Effector memory CD8-positive, alpha-beta T cell (primary cell): Measurements from ENCODE around the gene TTLL9.

ENCODE experiments used
- ATAC-seq: fragments of 150-1000 bp; cut with Tn5 transposase; replicated peaks from 2 replicates; pipeline ENCODE4 v1.10.0; 2021; ENCODE audit warnings: mild to moderate bottlenecking, moderate library complexity
- DNase-seq, 3 experiments: peaks; one replicate each; pipeline ENCODE4 v3.0.0; 2021
- H3K27ac Mint-ChIP-seq, 2 donors: one replicate each; pipeline ENCODE4 v1.8.0; 2022; ENCODE audit warnings: mild to moderate bottlenecking in 2 of 2, mixed read lengths in 2 of 2, moderate library complexity in 2 of 2
- H3K27me3 Mint-ChIP-seq, 2 donors: one replicate each; pipeline ENCODE4 v1.8.0; 2022; ENCODE audit warnings: mixed read lengths in 2 of 2
- H3K36me3 Mint-ChIP-seq: one replicate; pipeline ENCODE4 v1.8.0; 2022; ENCODE audit warnings: mild to moderate bottlenecking, moderate library complexity, mixed read lengths; ENCODE audit not compliant: insufficient read depth
- H3K4me1 Mint-ChIP-seq, 2 donors: one replicate each; pipeline ENCODE4 v1.8.0; 2022; ENCODE audit warnings: low read depth in 2 of 2, mixed read lengths in 2 of 2
- H3K4me3 Mint-ChIP-seq, 2 donors: one replicate each; pipeline ENCODE4 v1.8.0; 2022; ENCODE audit warnings: mild to moderate bottlenecking in 2 of 2, mixed read lengths in 2 of 2, moderate library complexity in 2 of 2
- H3K9me3 Mint-ChIP-seq, 2 donors: one replicate each; pipeline ENCODE4 v1.8.0; 2022; ENCODE audit warnings: mixed read lengths in 2 of 2

The TTLL9 gene

DNA sequence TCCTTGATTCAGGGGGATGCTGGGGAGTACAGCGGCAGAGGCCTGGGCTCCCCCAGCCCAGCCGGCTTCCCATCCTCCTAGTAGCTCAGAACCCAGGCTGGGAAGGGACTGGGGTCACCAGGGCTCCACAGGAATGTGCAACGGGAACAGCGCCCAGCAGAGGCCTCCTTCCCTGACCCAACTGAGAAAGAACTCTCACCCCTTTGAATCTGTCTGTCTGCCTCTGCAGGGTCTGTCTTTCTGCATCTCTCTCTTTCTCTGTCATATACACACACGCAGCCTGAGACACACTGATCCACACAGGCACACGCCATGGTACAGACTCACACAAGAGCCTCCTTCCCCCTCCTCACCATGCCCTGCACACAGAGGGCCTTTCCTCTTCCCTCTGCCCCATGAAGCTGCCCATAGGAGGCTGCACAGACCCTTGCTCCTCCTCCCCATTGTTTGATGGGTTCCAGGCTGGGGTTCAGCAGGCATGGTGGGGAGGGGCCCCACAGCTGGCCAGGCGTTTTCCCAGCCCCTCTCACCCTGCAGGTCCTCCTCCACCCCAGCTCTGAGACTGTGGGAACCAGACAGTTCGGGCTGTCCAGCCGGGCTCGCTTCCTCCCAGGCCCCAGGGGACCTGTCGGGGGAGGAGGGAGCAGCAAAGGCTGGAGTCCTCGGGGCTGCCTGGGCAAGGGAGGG is 27.8 kb upstream of the TTLL9 start:
- Mint-ChIP-seq H3K9me3 (no peaks in the 10 kb centered on the region), H3K27me3 (no peaks in the 10 kb centered on the region), H3K4me1 (no peaks in the 10 kb centered on the region), H3K4me3 (no peak overlapping the region), H3K36me3 (no peaks in the 10 kb centered on the region), H3K27ac (no peak overlapping the region)
- no peak for DNase-seq
- no peak for ATAC-seq

DNA sequence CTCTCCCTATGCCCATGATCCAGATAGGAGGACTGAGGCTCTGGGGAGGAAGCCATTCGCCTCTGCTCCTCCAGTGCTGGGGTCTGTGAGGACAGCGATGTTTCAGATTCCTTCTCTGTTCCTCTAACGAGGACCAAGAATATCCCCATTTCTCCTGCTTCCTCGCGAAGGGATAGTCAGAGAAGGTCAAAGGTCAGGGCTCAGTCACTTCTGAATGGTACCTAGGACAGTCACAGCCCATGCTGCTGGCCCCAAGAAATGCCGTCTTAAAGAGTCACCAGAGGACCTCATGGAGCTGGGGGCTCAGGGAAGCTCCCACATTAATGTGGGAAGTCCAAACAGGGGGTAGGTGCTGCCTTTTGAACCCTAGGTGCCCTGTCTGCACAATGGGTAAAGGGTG is 27.1 kb upstream of the TTLL9 start:
- Mint-ChIP-seq H3K36me3 (no peaks in the 10 kb centered on the region), H3K4me3 (no peak overlapping the region), H3K27me3 (no peaks in the 10 kb centered on the region), H3K4me1 (no peaks in the 10 kb centered on the region), H3K9me3 (no peaks in the 10 kb centered on the region), H3K27ac (peak overlapping the region in 1 of 2 donors; percentile 28)
- ATAC-seq (peak; percentile 10), DNase-seq (no peak)

DNA sequence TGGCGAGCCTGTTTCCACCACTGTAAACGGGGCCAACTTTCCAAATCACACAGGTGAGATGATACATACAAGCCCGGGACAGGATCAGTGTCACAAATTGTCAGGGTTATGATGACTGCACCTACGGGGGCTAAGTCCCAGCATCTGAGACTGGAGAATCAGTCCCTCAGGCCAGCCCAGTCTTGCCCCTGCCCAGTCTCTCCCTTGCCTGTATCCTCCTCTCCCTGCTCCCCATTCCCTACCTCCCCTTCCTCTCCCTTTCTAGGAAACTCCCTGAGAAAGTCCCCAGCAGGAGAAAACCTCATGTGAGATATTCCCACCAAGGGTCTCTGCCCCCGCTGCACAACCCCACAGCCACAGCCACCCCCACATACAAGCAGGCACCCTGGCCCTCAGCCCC is 26.6 kb upstream of the TTLL9 start:
- H3K4me3 Mint-ChIP-seq, result no peak overlapping the region
- H3K36me3 Mint-ChIP-seq, result no peaks in the 10 kb centered on the region
- ATAC-seq, result peak; percentile 30
- peaks cover 0 to 5% of the 10 kb centered on the region in 2 donors for H3K27me3 Mint-ChIP-seq
- DNase-seq, result no peak
- H3K4me1 Mint-ChIP-seq, result no peaks in the 10 kb centered on the region
- H3K9me3 Mint-ChIP-seq, result no peaks in the 10 kb centered on the region
- H3K27ac Mint-ChIP-seq, result peak overlapping the region in 1 of 2 donors; percentile 28

DNA sequence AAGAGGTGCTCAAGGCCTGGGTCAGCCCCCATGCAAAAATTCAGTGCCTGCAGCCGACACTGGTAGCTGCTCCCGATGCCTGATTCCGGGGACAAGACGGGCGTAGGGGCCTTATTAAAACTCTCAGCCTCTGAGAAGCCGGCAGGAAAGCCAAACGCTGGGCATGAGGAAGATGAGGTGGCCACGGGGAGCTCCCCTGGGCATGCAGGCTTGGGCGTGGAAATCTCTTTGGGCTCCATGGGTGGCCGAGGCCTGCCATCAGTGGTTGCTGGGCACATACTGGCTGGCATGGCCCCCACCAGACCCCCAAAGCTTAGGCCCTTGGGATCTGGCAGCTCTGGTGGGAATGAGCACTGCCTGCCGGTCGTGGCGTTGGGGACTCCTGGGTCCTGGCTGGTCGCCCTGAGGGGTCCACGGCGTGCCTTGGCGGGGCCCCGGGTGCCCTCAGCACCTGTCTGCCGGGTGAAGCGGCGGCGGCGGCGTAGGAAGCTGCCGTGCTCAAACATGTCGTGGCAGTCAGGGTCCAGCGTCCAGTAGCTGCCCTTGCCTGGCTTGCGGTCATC is 25.6 kb upstream of the TTLL9 start:
- Mint-ChIP-seq H3K27ac (no peak overlapping the region), H3K9me3 (no peaks in the 10 kb centered on the region), H3K27me3 (peaks cover 0 to 7% of the 10 kb centered on the region in 2 donors), H3K36me3 (no peaks in the 10 kb centered on the region), H3K4me1 (no peaks in the 10 kb centered on the region), H3K4me3 (no peak overlapping the region)
- peak; percentile 18 for ATAC-seq
- DNase-seq, result no peak

DNA sequence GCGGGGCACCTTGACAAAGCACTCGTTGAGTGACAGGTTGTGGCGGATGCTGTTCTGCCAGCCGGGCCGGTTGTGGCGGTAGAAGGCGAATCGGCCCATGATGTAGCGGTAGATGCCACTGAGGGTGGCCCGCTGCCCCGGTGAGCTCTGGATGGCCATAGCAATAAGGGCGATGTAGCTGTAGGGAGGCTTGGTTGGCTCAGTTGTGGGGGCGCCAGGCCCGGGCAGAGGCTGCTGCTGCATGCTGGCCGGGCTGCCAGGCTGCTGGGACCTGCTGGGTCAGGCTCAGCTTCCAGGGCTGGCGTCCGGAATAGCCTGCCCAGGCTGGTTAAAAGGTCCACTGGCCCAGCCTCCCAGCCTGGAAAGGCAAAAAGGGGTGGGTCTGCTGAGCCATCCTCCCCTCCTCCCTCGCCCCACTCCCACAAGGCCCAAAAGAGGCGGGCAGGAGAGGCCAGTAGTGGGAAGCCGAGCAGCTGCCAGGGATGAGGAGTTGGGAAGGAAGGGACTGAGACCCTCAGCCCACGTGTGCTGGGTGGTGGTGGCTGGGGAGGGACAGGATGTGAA is 25.1 kb upstream of the TTLL9 start, which contains the start of gene FOXS1:
Gene FOXS1, minus strand, starts transcription at position 305 of the 564 bp plus-strand sequence. Its CDS starts 62 bp downstream, at position 243.
- Mint-ChIP-seq H3K9me3 (no peaks in the 10 kb centered on the region), H3K4me1 (no peaks in the 10 kb centered on the region), H3K36me3 (no peaks in the 10 kb centered on the region), H3K27me3 (peaks cover 5 to 11% of the 10 kb centered on the region in 2 donors), H3K4me3 (no peak within 1 kb of the TSS), H3K27ac (no peak within 1 kb of the TSS)
- DNase-seq, result no peak
- peak; percentile 19 for ATAC-seq

DNA sequence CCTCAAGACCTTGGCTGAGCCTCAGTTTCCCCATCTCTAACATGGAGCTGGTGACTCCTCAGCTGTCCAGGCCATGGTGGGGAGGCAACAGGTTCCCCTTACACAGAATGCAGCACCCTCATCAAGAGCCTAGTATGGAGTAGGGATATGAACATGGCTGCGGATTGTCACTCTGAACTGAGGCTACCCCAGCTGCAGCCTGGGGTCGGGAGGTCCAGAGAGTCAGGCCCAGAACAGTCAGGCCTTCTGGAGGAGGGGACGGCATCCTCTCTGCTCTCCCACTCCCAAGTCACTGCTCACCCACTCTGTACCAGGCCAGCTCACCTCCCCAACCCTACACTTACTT is 23.7 kb upstream of the TTLL9 start:
- no peaks in the 10 kb centered on the region for H3K4me1 Mint-ChIP-seq
- DNase-seq (no peak), ATAC-seq (no peak)
- H3K4me3 Mint-ChIP-seq, result no peak overlapping the region
- no peaks in the 10 kb centered on the region for H3K36me3 Mint-ChIP-seq
- H3K27me3 Mint-ChIP-seq, result peaks cover 19 to 24% of the 10 kb centered on the region in 2 donors
- H3K9me3 Mint-ChIP-seq, result no peaks in the 10 kb centered on the region
- H3K27ac Mint-ChIP-seq, result no peak overlapping the region

DNA sequence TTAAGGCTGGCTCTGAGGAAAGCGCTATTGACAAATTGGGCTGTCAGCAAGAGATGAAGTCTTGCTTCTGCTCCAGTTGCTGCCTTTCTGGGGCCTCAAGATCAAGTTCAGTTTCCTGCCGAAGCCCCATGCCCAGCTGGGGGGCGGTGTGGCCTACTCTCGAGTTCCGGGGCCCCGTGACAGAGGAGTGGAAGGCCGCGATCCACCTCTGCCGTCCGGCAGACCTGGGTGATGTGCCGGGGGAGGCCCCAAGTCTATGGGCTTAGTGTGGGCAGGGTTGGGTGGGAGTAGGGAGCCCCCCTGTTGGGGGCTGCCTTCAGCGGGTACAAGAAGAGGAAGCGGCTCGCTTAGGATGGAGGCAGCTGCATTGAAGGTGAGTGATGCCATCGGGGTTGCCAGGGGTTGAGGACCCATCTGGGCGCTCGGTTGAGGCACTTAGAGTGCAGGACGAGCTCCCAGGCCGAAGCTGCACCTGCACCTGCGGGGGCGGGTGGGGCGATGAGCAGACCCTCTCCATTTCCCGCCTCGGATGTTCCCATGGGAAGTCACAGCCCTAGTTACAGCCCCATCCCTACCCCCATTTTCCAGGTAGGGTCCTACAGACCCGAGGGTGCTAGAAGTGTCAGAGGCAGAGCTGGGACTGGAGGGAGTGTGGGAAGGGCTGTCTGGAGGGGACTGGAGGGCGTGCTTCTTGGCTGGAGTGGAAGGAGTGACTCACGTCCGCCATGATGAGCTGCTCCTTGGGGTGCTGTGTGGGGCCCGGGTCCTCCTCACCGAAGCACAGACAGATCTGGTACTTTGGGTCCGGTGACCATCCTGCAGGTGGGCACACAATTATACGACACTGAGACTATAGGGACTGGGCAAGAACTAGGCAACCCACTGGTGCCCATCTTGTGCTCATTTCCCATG is 22.1 kb upstream of the TTLL9 start:
- Mint-ChIP-seq H3K4me1 (no peaks in the 10 kb centered on the region), H3K27me3 (peaks cover 20 to 24% of the 10 kb centered on the region in 2 donors), H3K27ac (no peak overlapping the region), H3K36me3 (no peaks in the 10 kb centered on the region), H3K4me3 (no peak overlapping the region), H3K9me3 (no peaks in the 10 kb centered on the region)
- ATAC-seq (no peak), DNase-seq (no peak)

DNA sequence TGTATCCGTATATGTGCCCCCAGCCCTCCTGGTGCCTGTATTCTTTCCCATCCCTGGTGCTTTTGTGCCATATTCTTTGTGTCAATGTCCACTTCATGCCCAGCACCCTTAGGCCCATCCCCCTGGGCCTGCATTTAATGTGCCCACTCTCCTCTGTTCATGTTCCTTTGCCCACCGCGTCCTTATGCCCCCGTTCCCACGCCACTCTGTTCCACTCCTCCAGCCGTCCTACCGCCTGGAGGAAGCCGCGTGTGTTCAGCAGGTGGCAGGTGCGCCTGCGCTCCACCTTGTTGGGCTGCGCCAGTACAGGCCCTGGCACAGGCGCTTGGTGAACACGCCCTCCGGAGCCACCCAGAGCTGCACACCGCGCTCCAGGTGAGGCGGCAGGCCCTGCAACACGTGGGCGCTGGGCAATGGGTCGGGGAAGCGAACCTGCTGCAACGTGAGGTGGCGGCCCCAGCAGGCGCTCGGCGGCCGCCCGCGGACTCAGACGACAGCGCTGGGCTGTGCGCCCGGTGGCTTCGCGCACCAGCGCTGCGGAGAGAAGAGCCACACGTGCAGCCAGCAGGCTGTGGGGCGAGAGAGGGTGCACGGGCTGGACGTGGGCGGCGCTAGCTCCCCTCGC is 21.0 kb upstream of the TTLL9 start:
- Mint-ChIP-seq H3K4me3 (no peak overlapping the region), H3K36me3 (no peaks in the 10 kb centered on the region)

DNA sequence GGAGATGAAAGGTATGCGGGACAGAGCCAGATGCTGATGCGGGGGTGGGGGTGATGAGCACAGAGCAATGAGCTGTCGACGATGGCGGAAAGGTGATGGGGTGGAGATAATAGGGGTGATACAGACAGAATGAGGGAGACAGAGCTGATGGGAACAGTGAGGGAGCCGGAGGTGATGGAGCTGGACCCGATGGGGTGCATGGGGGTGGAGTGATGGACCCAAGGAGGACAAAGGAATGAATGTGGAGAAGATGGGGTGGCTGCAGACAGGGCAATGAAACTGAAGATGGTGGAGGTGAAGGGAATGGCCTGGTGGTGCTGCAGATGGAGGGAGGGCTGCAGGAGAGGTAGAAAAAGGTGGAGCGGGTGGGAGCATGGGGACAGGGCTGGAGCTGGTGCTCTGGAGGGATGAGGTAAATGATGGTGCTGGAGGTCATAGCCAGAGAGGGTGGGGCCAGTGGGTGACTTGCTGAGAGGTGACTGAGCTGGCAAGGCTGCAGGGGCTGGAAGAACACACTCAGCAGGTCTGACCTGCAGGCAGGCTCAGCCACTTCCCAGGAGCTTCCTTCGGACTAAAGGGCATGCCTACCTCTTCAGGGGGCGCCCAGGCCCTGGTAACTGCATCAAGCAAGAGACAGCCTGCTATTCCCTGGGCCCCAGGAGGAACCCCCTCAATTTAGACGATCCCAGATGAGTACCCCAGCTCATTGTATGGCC is 19.0 kb upstream of the TTLL9 start:
- H3K9me3 Mint-ChIP-seq, result no peaks in the 10 kb centered on the region
- H3K36me3 Mint-ChIP-seq, result no peaks in the 10 kb centered on the region
- DNase-seq (no peak), ATAC-seq (no peak)
- H3K27me3 Mint-ChIP-seq, result peaks cover 20 to 24% of the 10 kb centered on the region in 2 donors
- no peak overlapping the region for H3K27ac Mint-ChIP-seq
- no peaks in the 10 kb centered on the region for H3K4me1 Mint-ChIP-seq
- no peak overlapping the region for H3K4me3 Mint-ChIP-seq

More for the DNA sequence above, 21.0 kb upstream of the TTLL9 start:
- DNase-seq (no peak), ATAC-seq (no peak)
- no peak overlapping the region for H3K27ac Mint-ChIP-seq
- H3K4me1 Mint-ChIP-seq, result no peaks in the 10 kb centered on the region
- no peaks in the 10 kb centered on the region for H3K9me3 Mint-ChIP-seq
- H3K27me3 Mint-ChIP-seq, result peaks cover 20 to 24% of the 10 kb centered on the region in 2 donors

DNA sequence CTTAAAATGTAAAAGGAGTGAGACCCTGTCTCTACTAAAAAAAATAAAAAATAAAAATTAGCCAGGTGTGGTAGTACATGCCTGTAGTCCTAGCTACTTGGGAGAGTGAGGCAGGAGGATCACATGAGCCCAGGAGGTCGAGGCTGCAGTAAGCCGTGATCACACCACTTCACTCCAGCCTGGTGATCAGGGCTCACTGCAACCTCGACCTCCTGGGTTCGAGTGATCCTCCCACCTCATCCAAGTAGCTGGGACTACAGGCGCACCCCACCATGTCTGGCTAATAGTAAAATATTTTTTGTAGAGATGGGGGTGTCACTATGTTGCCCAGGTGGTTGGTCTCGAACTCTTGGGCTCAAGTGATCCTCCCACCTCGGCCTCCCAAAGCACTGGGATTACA is 17.0 kb upstream of the TTLL9 start:
- Mint-ChIP-seq H3K4me3 (no peak overlapping the region), H3K27me3 (peaks cover 20 to 24% of the 10 kb centered on the region in 2 donors), H3K4me1 (peaks cover 0 to 3% of the 10 kb centered on the region in 2 donors)

DNA sequence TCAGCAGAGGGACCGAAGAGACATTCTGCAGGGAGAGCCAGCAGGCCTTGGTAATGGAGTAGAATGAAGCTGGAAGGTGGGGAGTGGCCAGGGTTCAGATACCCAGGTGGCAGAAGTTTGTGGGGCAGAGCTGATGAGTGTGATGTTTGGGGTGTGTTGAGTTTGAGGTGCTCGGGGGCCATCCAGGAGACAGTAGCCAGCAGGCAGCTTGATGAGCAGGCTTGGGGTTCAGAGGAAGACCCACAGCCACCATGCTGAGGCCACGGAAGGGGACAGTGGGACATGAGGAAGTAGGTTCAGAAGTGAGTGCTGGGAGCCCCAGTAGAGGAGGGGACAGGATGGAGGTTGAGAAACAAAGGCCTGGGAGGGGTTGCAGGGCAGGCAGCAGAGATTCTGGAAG is 13.9 kb upstream of the TTLL9 start:
- ATAC-seq (no peak), DNase-seq (no peak)
- H3K9me3 Mint-ChIP-seq, result no peaks in the 10 kb centered on the region
- no peak overlapping the region for H3K4me3 Mint-ChIP-seq
- peaks cover 6 to 7% of the 10 kb centered on the region in 2 donors for H3K4me1 Mint-ChIP-seq
- no peak overlapping the region for H3K27ac Mint-ChIP-seq
- peaks cover 4 to 8% of the 10 kb centered on the region in 2 donors for H3K27me3 Mint-ChIP-seq
- H3K36me3 Mint-ChIP-seq, result peaks cover 2% of the 10 kb centered on the region

More for the DNA sequence above, 17.0 kb upstream of the TTLL9 start:
- Mint-ChIP-seq H3K9me3 (no peaks in the 10 kb centered on the region), H3K36me3 (no peaks in the 10 kb centered on the region), H3K27ac (no peak overlapping the region)
- ATAC-seq (no peak), DNase-seq (no peak)

DNA sequence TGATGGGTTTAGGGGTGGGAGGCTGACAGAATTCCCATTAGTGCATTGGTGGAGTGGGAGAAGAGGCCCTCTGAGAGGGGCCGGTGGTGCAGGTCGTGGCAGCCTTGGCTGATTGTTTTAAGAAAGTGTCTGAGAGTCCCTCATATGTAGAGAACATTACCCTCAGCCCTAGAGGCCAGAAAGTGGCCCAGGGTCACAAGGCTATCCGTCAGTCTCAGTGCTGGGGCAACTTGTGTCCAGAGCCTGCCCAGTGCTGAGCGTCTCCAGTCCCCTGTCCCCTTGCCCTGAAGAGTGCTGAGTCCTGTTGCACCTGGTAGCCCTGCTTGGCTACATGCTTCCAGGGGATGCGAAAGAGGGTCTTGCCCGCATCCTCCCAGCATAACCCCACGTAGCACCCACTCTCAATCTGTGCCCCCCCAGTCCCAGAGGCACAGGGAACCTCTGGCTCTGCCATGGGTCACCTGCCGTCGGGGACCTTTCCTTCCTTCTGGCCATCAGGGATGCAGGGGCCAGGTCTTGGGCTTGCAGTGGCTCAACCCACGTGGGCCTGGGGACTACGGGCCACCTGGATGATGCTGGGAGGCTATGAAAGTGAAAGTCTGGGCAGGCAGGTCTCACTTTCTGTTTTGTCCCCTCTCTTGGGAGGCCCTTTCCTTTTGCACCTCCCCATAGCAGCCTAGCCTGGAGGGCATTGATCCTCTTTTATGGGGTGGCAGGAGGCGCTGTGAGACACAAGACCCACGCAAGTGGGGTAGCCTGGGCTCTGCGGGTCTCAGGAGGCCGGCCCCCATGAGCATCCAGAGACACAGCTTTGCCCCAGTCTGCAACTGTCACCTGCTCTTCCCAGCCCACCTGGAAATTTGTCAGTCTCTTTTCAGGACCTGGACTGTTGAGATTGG is 12.3 kb upstream of the TTLL9 start:
- Mint-ChIP-seq H3K9me3 (no peaks in the 10 kb centered on the region), H3K4me1 (peaks cover 10 to 11% of the 10 kb centered on the region in 2 donors), H3K4me3 (no peak overlapping the region), H3K27me3 (peaks cover 0 to 6% of the 10 kb centered on the region in 2 donors), H3K36me3 (peaks cover 2% of the 10 kb centered on the region), H3K27ac (no peak overlapping the region)
- ATAC-seq (no peak), DNase-seq (no peak)
